ENCODE results near the gene USP13.

GRCh38 chr3:179723617-179724016, 70.8 kb downstream of the USP13 start:
- TF ChIP-seq CTCF (conservative IDR thresholded peaks at IDR 0.05; ENCODE audit: low read depth, low read length) = no peak
- no peak for TF ChIP-seq EZH2 (IDR thresholded peaks at IDR 0.05; ENCODE audit: borderline replicate concordance, low read depth, low read length, poor library complexity, severe bottlenecking)
